Thoracic aorta (tissue), 2 donors: Measurements from ENCODE around the gene PRDM5. TPM values are rescaled to one million over a fixed set of nuclear protein-coding genes. Genes with fewer than 3 reads are reported as not detected.

ENCODE experiments used
- ATAC-seq: fragments of 150-250 bp; one replicate; pipeline ENCODE4 v1.8.0; 2017; ENCODE audit warnings: low read depth; ENCODE audit not compliant: insufficient number of reproducible peaks, low FRiP score
- DNase-seq: peaks from one replicate; pipeline ENCODE4 v3.0.0-alpha.2; 2020; ENCODE audit warnings: low spot score
- H3K27ac ChIP-seq, 2 donors: fragments of 200-600 bp; sonication (generic); 1 replicate in 1 of 2; 2 replicates in 1 of 2; pipeline ENCODE4 v1.5.1; 2016; ENCODE audit warnings: mild to moderate bottlenecking in 2 of 2, moderate library complexity in 2 of 2
- H3K27me3 ChIP-seq: fragments of 200-600 bp; sonication (generic); replicated peaks from 2 replicates; pipeline ENCODE4 v1.6.0; 2016; ENCODE audit warnings: mild to moderate bottlenecking; ENCODE audit not compliant: insufficient read depth
- H3K36me3 ChIP-seq: fragments of 200-600 bp; sonication (generic); one replicate; pipeline ENCODE4 v1.5.1; 2016
- H3K4me1 ChIP-seq, 2 donors: fragments of 200-600 bp; sonication (generic); 1 replicate in 1 of 2; 2 replicates in 1 of 2; pipeline versions ENCODE4 v1.5.1 to v1.6.0; 2016; ENCODE audit warnings: low read depth in 2 of 2, mild to moderate bottlenecking in 1 of 2; ENCODE audit not compliant: control insufficient read depth in 1 of 2
- H3K4me3 ChIP-seq: fragments of 200-600 bp; sonication (generic); 2 replicates; pipeline ENCODE4 v1.5.1; 2016; ENCODE audit warnings: mild to moderate bottlenecking
- H3K9me3 ChIP-seq: fragments of 200-600 bp; sonication (generic); 2 replicates; pipeline ENCODE4 v1.5.1; 2016
- CTCF ChIP-seq: fragments of 200-600 bp; sonication (generic); IDR thresholded peaks from one replicate; pipeline ENCODE4 v1.5.1; 2019; ENCODE audit warnings: antibody characterized with exemption
- total RNA-seq, 2 donors: library from RNA; depleted of rRNA; stranded (reverse); fragments of >200 nt; gene quantifications; one replicate each; pipeline versions ENCODE4 v1.1.0 to v1.2.3, GENCODE V29; 2016

The PRDM5 gene
- total RNA-seq, 2 donors from 2014 or later: 16.6 to 19.9 TPM

GRCh38 chr4:120826853-120827252 lies 95.7 kb downstream of the PRDM5 start:
- Histone ChIP-seq H3K4me3 (no peak overlapping the region), H3K27ac (no peak overlapping the region), H3K36me3 (no peaks in the 10 kb centered on the region), H3K9me3 (no peaks in the 10 kb centered on the region), H3K4me1 (no peaks in the 10 kb centered on the region), H3K27me3 (no peaks in the 10 kb centered on the region)
- ATAC-seq (no peak), DNase-seq (no peak)
- TF ChIP-seq CTCF: no peak

GRCh38 chr4:120826449-120826848 lies 96.1 kb downstream of the PRDM5 start:
- DNase-seq (no peak), ATAC-seq (no peak)
- Histone ChIP-seq H3K27me3 (no peaks in the 10 kb centered on the region), H3K9me3 (no peaks in the 10 kb centered on the region), H3K4me1 (no peaks in the 10 kb centered on the region), H3K36me3 (no peaks in the 10 kb centered on the region), H3K27ac (no peak overlapping the region), H3K4me3 (no peak overlapping the region)
- no peak for TF ChIP-seq CTCF

GRCh38 chr4:120824946-120825345 lies 97.6 kb downstream of the PRDM5 start:
- H3K27ac ChIP-seq: no peak overlapping the region
- no peaks in the 10 kb centered on the region for H3K9me3 ChIP-seq
- H3K27me3 ChIP-seq: no peaks in the 10 kb centered on the region
- no peak overlapping the region for H3K4me3 ChIP-seq
- TF ChIP-seq CTCF: no peak
- no peak for DNase-seq
- H3K36me3 ChIP-seq: no peaks in the 10 kb centered on the region
- no peaks in the 10 kb centered on the region for H3K4me1 ChIP-seq
- no peak for ATAC-seq

- no peak for DNase-seq
- Histone ChIP-seq H3K36me3 (no peaks in the 10 kb centered on the region), H3K27me3 (no peaks in the 10 kb centered on the region), H3K4me3 (no peak overlapping the region), H3K4me1 (no peaks in the 10 kb centered on the region), H3K27ac (no peak overlapping the region), H3K9me3 (no peaks in the 10 kb centered on the region)
- ATAC-seq: no peak
- no peak for TF ChIP-seq CTCF
Measured at GRCh38 chr4:120821977-120822376, 100.5 kb downstream of the PRDM5 start.

GRCh38 chr4:120821029-120821428 lies 101.5 kb downstream of the PRDM5 start:
- DNase-seq: no peak
- Histone ChIP-seq H3K9me3 (no peaks in the 10 kb centered on the region), H3K4me3 (no peak overlapping the region), H3K27ac (no peak overlapping the region), H3K4me1 (no peaks in the 10 kb centered on the region), H3K36me3 (no peaks in the 10 kb centered on the region), H3K27me3 (no peaks in the 10 kb centered on the region)
- ATAC-seq: no peak
- TF ChIP-seq CTCF: no peak
